Measurements from ENCODE around the gene TMEM106B.

DNA sequence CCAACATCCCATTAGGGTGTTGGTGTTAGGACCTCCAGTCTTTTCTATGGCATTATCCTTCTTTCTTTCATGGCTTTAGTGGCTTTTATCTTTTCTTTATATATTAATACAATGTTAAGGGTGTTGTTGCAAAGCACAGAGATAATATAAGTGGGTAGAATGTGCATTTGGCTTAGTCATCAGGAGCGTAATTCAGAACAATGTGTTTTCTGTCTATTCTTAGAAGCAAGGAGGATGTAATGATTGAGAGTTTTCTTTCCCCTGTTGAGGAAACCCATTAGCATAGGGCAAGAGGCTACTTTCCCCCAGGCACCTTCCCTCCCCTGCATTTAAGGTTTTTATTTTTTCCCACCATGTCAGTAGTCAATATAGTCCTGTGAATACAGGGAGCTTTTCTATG, 79.7 kb downstream of the TMEM106B start:
- TF ChIP-seq CTCF (conservative IDR thresholded peaks at IDR 0.05), result no peak
- TF ChIP-seq EZH2 (IDR thresholded peaks at IDR 0.05; ENCODE audit: low read depth), result no peak

Data from PC-9 (cell line).